Measurements from ENCODE around the gene ADIPOR2.

GRCh38 chr12:1697271-1697670 is 6.4 kb downstream of the ADIPOR2 start:
- TF ChIP-seq POLR2AphosphoS2 (IDR thresholded peaks at IDR 0.05; ENCODE audit: low read depth, low read length) (no peak), CTCF (IDR thresholded peaks at IDR 0.05 in 2 of 3, conservative IDR thresholded peaks at IDR 0.05 in 1 of 3; ENCODE audit: control insufficient read depth in 2 of 3, extremely low read depth in 1 of 3, insufficient read depth in 1 of 3, low read depth in 3 of 3, low read length in 3 of 3) (no peak), POLR2AphosphoS5 (IDR thresholded peaks at IDR 0.05; ENCODE audit: low read length) (no peak), SP1 (IDR thresholded peaks at IDR 0.05; ENCODE audit: low read depth, low read length) (no peak), RCOR1 (conservative IDR thresholded peaks at IDR 0.05; ENCODE audit: low read depth, low read length) (no peak), YY1 (IDR thresholded peaks at IDR 0.05; ENCODE audit: low read depth, low read length) (no peak), KDM1A (IDR thresholded peaks at IDR 0.05; ENCODE audit: borderline replicate concordance) (no peak), NR2C2 (IDR thresholded peaks at IDR 0.05; ENCODE audit: borderline replicate concordance, control insufficient read depth, insufficient read length, low read depth) (no peak), RAD21 (IDR thresholded peaks at IDR 0.05; ENCODE audit: insufficient read depth, low read depth, low read length) (no peak), GATAD2B (conservative IDR thresholded peaks at IDR 0.05; ENCODE audit: low read depth) (no peak)
- TF ChIP-seq, protein P1, sequence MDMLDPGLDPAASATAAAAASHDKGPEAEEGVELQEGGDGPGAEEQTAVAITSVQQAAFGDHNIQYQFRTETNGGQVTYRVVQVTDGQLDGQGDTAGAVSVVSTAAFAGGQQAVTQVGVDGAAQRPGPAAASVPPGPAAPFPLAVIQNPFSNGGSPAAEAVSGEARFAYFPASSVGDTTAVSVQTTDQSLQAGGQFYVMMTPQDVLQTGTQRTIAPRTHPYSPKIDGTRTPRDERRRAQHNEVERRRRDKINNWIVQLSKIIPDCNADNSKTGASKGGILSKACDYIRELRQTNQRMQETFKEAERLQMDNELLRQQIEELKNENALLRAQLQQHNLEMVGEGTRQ (IDR thresholded peaks at IDR 0.05; ENCODE audit: borderline replicate concordance, low read depth, low read length), result no peak

All from GM12878 (cell line).